Fibroblast of skin of left biceps (primary cell): Measurements from ENCODE around the gene MDN1.
"Not testable (repeated sequence)": the region's sequence is repeated elsewhere in the genome, so short reads cannot be mapped to it uniquely, and the experiment has no call there.

ENCODE experiments used
- DNase-seq, 2 experiments: peaks; one replicate each; pipeline ENCODE4 v3.0.0-alpha.2; 2013; ENCODE audit warnings: low read depth in 2 of 2

The MDN1 gene

GRCh38 chr6:89813422-89813821 lies 6.2 kb downstream of the MDN1 start:
- not testable (repeated sequence) for DNase-seq

- DNase-seq, result no peak
Observed at GRCh38 chr6:89807581-89807980, 12.0 kb downstream of the MDN1 start.

- no peak for DNase-seq
Observed at GRCh38 chr6:89805814-89806371, 13.7 kb downstream of the MDN1 start.

GRCh38 chr6:89803271-89803670 lies 16.3 kb downstream of the MDN1 start:
- DNase-seq, result no peak

GRCh38 chr6:89799756-89800155 lies 19.8 kb downstream of the MDN1 start:
- no peak for DNase-seq

GRCh38 chr6:89799096-89799495 lies 20.5 kb downstream of the MDN1 start:
- DNase-seq, result no peak

- DNase-seq, result peak in 1 of 2 experiments; percentile 8
Observed at GRCh38 chr6:89797317-89797716, 22.3 kb downstream of the MDN1 start.

GRCh38 chr6:89794324-89794723 lies 25.3 kb downstream of the MDN1 start:
- DNase-seq, result no peak

- DNase-seq, result no peak
Observed at GRCh38 chr6:89793586-89793985, 26.0 kb downstream of the MDN1 start.

GRCh38 chr6:89792881-89793280 lies 26.7 kb downstream of the MDN1 start:
- DNase-seq, result no peak

- no peak for DNase-seq
Observed at GRCh38 chr6:89790403-89790802, 29.2 kb downstream of the MDN1 start.

- DNase-seq, result no peak
Observed at GRCh38 chr6:89789980-89790379, 29.6 kb downstream of the MDN1 start.

- DNase-seq, result no peak
Observed at GRCh38 chr6:89787660-89788328, 31.8 kb downstream of the MDN1 start.

- no peak for DNase-seq
Observed at GRCh38 chr6:89786970-89787369, 32.6 kb downstream of the MDN1 start.

GRCh38 chr6:89784838-89785237 lies 34.8 kb downstream of the MDN1 start:
- DNase-seq, result no peak

GRCh38 chr6:89783293-89783692 lies 36.3 kb downstream of the MDN1 start:
- not testable (repeated sequence) for DNase-seq

GRCh38 chr6:89782222-89782621 lies 37.4 kb downstream of the MDN1 start:
- DNase-seq, result no peak

- no peak for DNase-seq
Observed at GRCh38 chr6:89781070-89782034, 38.2 kb downstream of the MDN1 start.

- DNase-seq, result no peak
Observed at GRCh38 chr6:89777455-89777854, 42.1 kb downstream of the MDN1 start.

- no peak for DNase-seq
Observed at GRCh38 chr6:89776583-89777233, 42.9 kb downstream of the MDN1 start.

GRCh38 chr6:89775150-89775549 lies 44.4 kb downstream of the MDN1 start:
- DNase-seq, result no peak

- no peak for DNase-seq
Observed at GRCh38 chr6:89769572-89769971, 50.0 kb downstream of the MDN1 start.
